Sigmoid colon (tissue), 4 donors: Measurements from ENCODE around the gene TEX44.

Source experiments
- EP300 ChIP-seq, 4 donors: sonication (generic); formaldehyde crosslinking; IDR thresholded peaks; one replicate each; pipeline ENCODE4 v1.6.1; 2017; ENCODE audit warnings: antibody characterized with exemption in 4 of 4
- POLR2A ChIP-seq, 2 donors: fragments of 450-650 bp; IDR thresholded peaks; one replicate each; pipeline ENCODE4 v1.6.1; 2016; ENCODE audit warnings: antibody characterized with exemption in 2 of 2, mild to moderate bottlenecking in 2 of 2, moderate library complexity in 2 of 2
- POLR2AphosphoS5 ChIP-seq, 4 donors: sonication (generic); formaldehyde crosslinking; IDR thresholded peaks; one replicate each; pipeline ENCODE4 v1.6.1; 2017; ENCODE audit warnings: antibody characterized with exemption in 4 of 4
- TF ChIP-seq, protein P1 (sequence below), 4 experiments: fragments of 450-650 bp in 3 of 4; fragments of 200-600 bp in 1 of 4; IDR thresholded peaks; one replicate each; pipeline ENCODE4 v1.5.1; 2016 to 2019; ENCODE audit warnings: antibody characterized with exemption in 4 of 4, mild to moderate bottlenecking in 3 of 4, moderate library complexity in 2 of 4

DNA sequence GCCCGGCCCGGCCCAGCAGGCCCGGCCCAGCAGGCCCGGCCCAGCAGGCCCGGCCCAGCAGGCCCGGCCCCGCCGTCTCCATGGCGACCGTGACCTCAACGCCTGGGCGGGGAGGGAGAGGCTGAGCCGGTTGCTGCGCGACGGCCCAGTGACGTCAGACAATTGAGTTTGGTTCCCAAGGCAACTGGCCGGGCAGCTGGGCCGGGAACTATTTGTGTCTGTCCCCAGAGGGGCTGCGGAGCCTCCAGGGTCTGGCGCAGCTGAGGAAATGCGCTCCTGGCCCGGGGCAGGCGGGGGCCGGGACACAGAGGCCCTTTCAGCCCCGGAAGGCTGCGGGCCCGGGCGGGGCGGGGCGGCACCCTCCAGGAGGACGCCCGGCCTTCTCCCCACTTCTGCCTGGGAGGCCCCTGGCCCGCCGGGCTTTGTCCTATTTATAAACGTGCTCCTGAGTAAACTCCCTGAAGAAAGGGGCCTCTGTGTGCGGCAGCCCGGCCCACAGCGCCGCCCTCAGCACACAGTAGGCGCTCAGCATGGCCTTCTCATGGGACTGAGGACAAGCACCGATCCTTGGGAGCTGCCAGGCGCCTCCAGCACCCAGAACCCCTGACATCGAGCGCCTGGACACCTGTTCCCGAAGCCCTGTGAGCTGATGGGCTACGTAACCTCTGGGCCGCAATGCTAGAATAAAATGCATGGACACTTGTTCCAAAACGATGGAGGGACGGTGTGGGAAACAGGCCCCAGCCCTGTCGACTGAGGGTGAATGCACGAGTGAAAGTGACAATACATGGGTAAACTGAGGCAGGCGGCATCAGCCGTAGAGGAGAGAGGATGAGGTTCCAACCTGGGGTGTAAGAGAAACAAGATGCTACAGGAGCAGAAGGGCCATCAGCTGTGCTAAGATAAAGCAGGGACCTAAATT, 12.3 kb downstream of the TEX44 start:
- TF ChIP-seq, protein P1, sequence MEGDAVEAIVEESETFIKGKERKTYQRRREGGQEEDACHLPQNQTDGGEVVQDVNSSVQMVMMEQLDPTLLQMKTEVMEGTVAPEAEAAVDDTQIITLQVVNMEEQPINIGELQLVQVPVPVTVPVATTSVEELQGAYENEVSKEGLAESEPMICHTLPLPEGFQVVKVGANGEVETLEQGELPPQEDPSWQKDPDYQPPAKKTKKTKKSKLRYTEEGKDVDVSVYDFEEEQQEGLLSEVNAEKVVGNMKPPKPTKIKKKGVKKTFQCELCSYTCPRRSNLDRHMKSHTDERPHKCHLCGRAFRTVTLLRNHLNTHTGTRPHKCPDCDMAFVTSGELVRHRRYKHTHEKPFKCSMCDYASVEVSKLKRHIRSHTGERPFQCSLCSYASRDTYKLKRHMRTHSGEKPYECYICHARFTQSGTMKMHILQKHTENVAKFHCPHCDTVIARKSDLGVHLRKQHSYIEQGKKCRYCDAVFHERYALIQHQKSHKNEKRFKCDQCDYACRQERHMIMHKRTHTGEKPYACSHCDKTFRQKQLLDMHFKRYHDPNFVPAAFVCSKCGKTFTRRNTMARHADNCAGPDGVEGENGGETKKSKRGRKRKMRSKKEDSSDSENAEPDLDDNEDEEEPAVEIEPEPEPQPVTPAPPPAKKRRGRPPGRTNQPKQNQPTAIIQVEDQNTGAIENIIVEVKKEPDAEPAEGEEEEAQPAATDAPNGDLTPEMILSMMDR (IDR thresholded peaks at IDR 0.05) = no peak
- TF ChIP-seq EP300 (IDR thresholded peaks at IDR 0.05) (peak; percentile 82 to 97 (median 90)), POLR2A (IDR thresholded peaks at IDR 0.05) (peak; percentile 48 to 61), POLR2AphosphoS5 (IDR thresholded peaks at IDR 0.05) (peak; percentile 85 to 95 (median 89))
